Lower leg skin (tissue), 3 donors: Measurements from ENCODE around the gene RIPPLY3.
"Not testable (repeated sequence)": the region's sequence is repeated elsewhere in the genome, so short reads cannot be mapped to it uniquely, and the experiment has no call there.

ENCODE experiments used
- POLR2A ChIP-seq, 2 donors: fragments of 450-650 bp; IDR thresholded peaks; one replicate each; pipeline ENCODE4 v1.6.1; 2016 to 2017; ENCODE audit warnings: antibody characterized with exemption in 2 of 2, mild to moderate bottlenecking in 1 of 2, moderate library complexity in 1 of 2
- TF ChIP-seq, protein P1 (sequence below), 3 donors: fragments of 450-650 bp; IDR thresholded peaks; one replicate each; pipeline ENCODE4 v1.5.1; 2016; ENCODE audit warnings: antibody characterized with exemption in 3 of 3, mild to moderate bottlenecking in 3 of 3, moderate library complexity in 2 of 3

DNA sequence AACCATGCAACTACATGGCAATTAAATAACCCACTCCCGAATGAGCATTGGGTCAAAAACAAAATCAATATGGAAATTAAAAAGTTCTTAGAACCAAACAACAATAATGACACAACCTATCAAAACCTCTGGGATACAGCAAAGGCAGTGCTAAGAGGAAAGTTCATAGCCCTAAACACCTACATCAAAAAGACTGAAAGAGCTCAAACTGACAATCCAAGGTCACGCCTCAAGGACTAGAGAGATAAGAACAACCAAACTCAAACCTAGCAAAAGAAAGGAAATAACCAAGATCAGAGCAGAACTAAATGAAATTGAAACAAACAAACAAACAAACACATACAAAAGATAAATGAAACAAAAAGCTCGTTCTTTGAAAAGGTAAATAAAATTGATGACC, 43.2 kb downstream of the RIPPLY3 start:
- TF ChIP-seq, protein P1, sequence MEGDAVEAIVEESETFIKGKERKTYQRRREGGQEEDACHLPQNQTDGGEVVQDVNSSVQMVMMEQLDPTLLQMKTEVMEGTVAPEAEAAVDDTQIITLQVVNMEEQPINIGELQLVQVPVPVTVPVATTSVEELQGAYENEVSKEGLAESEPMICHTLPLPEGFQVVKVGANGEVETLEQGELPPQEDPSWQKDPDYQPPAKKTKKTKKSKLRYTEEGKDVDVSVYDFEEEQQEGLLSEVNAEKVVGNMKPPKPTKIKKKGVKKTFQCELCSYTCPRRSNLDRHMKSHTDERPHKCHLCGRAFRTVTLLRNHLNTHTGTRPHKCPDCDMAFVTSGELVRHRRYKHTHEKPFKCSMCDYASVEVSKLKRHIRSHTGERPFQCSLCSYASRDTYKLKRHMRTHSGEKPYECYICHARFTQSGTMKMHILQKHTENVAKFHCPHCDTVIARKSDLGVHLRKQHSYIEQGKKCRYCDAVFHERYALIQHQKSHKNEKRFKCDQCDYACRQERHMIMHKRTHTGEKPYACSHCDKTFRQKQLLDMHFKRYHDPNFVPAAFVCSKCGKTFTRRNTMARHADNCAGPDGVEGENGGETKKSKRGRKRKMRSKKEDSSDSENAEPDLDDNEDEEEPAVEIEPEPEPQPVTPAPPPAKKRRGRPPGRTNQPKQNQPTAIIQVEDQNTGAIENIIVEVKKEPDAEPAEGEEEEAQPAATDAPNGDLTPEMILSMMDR (IDR thresholded peaks at IDR 0.05) = not testable (repeated sequence)
- TF ChIP-seq POLR2A (IDR thresholded peaks at IDR 0.05) = not testable (repeated sequence)
